ENCODE data around the gene PHYH.

GRCh38 chr10:13238271-13239077, 61.4 kb downstream of the PHYH start:
- no peak for TF ChIP-seq CTCF (conservative IDR thresholded peaks at IDR 0.05; ENCODE audit: low read depth, low read length)
- TF ChIP-seq CEBPB (IDR thresholded peaks at IDR 0.05; ENCODE audit: low read depth, low read length): no peak
- TF ChIP-seq USF2 (IDR thresholded peaks at IDR 0.05; ENCODE audit: low read depth, low read length): no peak
- no peak for TF ChIP-seq POLR2A (IDR thresholded peaks at IDR 0.05; ENCODE audit: low read depth, low read length)
- TF ChIP-seq, protein P1, sequence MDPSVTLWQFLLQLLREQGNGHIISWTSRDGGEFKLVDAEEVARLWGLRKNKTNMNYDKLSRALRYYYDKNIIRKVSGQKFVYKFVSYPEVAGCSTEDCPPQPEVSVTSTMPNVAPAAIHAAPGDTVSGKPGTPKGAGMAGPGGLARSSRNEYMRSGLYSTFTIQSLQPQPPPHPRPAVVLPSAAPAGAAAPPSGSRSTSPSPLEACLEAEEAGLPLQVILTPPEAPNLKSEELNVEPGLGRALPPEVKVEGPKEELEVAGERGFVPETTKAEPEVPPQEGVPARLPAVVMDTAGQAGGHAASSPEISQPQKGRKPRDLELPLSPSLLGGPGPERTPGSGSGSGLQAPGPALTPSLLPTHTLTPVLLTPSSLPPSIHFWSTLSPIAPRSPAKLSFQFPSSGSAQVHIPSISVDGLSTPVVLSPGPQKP (IDR thresholded peaks at IDR 0.05; ENCODE audit: borderline replicate concordance, low read depth, low read length): no peak
